Stimulated activated naive CD4-positive, alpha-beta T cell treated with Interleukin-2 at 50 U/mL for 16 hours (primary cell): ENCODE data around the gene DFFB.
A peak's percentile ranks its signal among the peaks of the same experiment; 100 is the strongest.
"Not testable (repeated sequence)": the region's sequence is repeated elsewhere in the genome, so short reads cannot be mapped to it uniquely, and the experiment has no call there.

ENCODE experiments used
- DNase-seq: peaks from one replicate; lab custom pipeline; 2025; lab: John Stamatoyannopoulos, UW

Gene DFFB

GRCh38 chr1:3856923-3857790, at the start of gene DFFB, which contains the start of gene CEP104:
Gene DFFB (plus strand): TSS chr1:3857476. CDS start chr1:3857604, 128 bp downstream.
Gene CEP104 (minus strand): TSS chr1:3857211. CDS start chr1:3852407, 4,804 bp downstream.
- DNase-seq = peak; percentile 95

- DNase-seq = no peak
Observed at GRCh38 chr1:3807769-3808168, 49.5 kb upstream of the DFFB start.

- DNase-seq = no peak
Observed at GRCh38 chr1:3809680-3810079, 47.6 kb upstream of the DFFB start.

- not testable (repeated sequence) for DNase-seq
Observed at GRCh38 chr1:3810149-3810761, 47.0 kb upstream of the DFFB start.

- DNase-seq = no peak
Observed at GRCh38 chr1:3811595-3811911, 45.7 kb upstream of the DFFB start.

GRCh38 chr1:3814065-3814464, 43.2 kb upstream of the DFFB start:
- no peak for DNase-seq

- no peak for DNase-seq
Observed at GRCh38 chr1:3814771-3815561, 42.3 kb upstream of the DFFB start.

- no peak for DNase-seq
Observed at GRCh38 chr1:3816331-3817137, 40.7 kb upstream of the DFFB start.

GRCh38 chr1:3817138-3817740, 40.0 kb upstream of the DFFB start:
- DNase-seq = no peak

- DNase-seq = no peak
Observed at GRCh38 chr1:3817821-3818597, 39.3 kb upstream of the DFFB start.

GRCh38 chr1:3819771-3820200, 37.5 kb upstream of the DFFB start:
- no peak for DNase-seq

GRCh38 chr1:3820316-3820715, 37.0 kb upstream of the DFFB start:
- no peak for DNase-seq

- no peak for DNase-seq
Observed at GRCh38 chr1:3821004-3821403, 36.3 kb upstream of the DFFB start.

- DNase-seq = no peak
Observed at GRCh38 chr1:3821447-3821846, 35.8 kb upstream of the DFFB start.

GRCh38 chr1:3821908-3822307, 35.4 kb upstream of the DFFB start:
- no peak for DNase-seq

GRCh38 chr1:3822421-3822820, 34.9 kb upstream of the DFFB start:
- no peak for DNase-seq

DNA sequence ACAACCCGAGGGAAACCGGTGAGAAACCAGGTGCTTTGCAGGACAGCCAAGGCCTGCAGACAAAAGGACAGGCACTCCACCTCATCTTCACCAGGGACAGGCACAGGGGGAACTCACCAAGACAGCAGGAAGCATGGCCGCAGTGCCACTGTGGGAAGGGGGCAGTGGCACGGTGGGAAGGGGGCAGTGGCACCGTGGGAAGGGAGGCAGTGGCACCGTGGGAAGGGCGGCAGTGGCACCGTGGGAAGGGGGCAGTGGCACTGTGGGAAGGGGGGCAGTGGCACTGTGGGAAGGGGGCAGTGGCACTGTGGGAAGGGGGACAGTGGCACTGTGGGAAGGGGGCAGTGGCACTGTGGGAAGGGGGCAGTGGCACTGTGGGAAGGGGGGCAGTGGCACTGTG, 32.6 kb upstream of the DFFB start:
- DNase-seq = no peak

- DNase-seq = no peak
Observed at GRCh38 chr1:3825356-3825755, 31.9 kb upstream of the DFFB start.

- no peak for DNase-seq
Observed at GRCh38 chr1:3827813-3828307, 29.4 kb upstream of the DFFB start.

DNA sequence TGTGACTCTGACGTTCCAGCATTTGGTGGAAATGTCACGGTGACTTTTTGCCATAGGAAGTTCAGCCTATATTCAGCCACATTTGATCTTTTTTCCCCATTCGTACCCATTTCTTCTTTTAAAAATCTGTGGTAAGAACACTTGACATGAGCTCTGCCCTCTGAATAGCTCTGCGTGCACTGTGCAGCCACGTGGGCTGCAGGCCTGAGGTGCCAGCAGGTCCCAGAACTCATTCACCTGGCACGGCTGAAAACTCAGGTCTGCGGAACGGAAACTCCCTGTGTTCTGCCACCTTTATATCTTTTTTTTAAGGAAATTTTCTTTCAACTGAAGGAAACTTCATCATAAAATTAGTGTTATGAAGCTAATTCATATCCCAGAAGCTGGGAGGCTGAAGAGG, 28.9 kb upstream of the DFFB start:
- no peak for DNase-seq
